HG03521 (cell line): Measurements from ENCODE around the gene USP38.
"Not testable (repeated sequence)": the region's sequence is repeated elsewhere in the genome, so short reads cannot be mapped to it uniquely, and the experiment has no call there.

Source experiments
- ATAC-seq: cut with Tn5 transposase; IDR thresholded peaks from one replicate; pipeline ENCODE4 v1.9.1; 2021; ENCODE audit warnings: mild to moderate bottlenecking, moderate library complexity; ENCODE audit not compliant: unreplicated experiment

Gene USP38

DNA sequence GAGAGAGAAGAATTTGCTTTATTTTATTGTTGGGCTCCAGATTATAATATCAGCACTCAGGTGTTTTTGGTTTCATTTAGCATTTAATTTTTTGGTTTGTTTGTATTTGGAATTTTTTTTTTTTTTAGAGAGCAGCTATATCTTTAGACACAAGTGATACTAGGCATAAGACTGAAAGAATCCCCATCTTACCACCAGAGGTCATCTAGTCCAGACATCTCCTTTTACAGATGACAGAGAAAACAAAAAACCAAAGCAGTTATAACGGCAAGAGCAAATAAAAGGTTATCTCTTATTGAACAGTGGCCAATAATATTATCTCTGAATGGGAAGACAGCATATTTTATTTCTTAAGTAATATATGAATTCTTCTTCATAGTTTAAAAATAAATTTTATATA, 22.8 kb downstream of the USP38 start:
- ATAC-seq = no peak

DNA sequence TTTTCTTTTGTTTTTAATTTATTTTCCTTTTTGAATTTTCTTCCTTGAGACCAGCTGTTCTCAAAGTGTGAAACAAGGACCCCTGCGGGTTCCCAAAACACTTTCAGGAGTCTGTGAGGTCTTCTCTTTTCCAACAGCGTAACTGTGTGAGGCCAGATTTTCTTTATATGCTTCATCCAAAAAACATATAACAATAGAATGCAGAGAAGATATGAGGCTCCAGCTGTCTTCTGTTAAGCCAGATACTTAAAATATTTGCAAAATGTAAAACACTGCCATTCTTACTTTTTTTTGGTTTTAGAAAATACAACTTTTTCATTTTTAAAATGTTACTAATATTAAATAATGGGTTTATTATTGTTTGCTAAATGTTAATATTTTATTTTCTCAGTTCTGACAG, 27.8 kb downstream of the USP38 start:
- no peak for ATAC-seq

DNA sequence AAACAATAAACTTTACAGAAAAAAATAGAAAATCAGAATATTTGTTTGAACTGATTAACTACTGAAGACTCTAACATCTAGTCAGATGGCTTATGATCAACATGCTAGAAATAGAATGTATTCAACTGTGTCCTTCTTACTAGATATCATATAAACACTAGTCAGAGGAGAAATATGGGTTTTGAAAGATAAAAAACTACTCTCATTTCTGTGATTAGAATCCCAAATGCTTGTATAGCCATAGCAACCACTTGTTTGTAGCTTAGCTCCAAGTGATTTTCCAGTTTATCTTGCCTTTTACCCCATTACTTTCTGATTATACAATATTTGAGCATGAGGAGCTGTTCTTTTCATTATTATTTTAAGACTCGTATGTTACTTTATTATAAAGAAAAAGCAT, 31.2 kb downstream of the USP38 start:
- no peak for ATAC-seq

DNA sequence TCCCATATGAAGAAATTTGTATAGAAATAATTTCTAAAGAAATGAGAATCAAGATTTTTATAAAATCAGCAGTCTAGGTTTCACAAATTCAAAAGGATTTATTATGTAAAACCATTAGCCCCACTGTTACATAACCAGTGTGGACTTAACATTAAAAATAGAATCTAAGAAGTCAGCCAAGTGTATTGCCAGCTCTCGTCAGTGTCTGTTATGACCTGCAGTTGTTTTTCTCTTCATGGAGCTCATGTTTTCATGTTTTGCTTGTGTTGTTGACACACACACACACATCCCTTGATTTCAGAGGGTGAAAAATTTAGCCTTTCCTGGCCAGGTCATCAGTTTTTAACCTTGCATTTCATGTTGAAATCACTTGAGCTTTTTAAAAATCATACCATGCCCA, 39.5 kb downstream of the USP38 start:
- no peak for ATAC-seq

DNA sequence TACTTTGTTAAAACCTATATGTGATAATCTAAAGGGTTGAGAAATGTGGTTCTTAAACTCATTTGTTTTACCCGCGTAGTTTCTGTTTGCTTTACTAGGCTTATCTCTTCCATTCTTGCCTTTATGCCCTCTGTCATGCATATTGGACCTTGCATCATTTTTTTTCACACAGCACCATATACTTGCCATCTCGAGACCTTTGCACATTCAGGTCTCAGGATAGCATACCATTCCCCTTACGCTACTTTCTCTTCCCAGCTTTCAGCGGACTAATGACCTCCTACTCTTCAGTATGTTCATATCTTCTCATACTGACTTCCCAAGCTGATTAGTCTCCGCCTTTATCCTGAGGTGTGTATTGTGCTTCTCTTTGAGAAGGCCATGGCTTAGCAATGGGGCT, 40.5 kb downstream of the USP38 start:
- ATAC-seq = no peak

DNA sequence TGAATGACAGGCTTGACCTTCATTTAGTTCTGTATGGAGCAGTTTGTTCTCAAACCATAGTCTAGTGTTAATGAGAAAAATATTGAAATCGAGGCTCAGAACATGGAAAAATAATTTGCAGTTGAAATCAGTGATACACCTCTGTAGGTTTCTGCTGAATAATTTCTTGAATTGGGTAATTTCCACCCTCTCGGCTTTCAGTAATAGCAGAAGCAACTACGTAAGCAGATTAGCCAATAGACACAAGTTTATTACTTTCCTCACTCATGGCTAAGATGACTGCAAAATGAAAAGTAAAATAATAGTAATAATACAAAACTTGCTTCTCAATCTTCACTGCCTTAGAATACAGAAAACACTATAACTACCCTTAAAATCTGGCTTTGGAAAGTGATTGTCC, 46.0 kb downstream of the USP38 start:
- ATAC-seq = no peak

DNA sequence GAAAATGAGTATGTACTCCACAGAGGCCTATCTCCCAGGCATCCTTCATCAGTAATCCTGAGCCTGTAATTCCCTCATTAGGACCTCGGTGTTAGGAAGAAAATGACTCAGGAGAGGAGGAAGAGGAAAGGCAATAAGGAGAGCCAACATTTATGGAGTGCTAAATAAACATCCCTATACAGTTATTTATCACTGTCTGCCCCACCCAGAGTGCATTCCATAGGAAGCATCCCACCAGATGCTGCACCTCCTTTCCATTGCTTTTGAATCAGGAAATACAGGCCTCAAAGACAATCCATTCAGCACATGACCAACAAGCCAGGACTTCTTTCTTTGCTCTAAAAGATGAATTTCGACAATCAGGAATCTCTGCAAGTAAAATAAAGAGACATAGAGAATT, 47.6 kb downstream of the USP38 start:
- no peak for ATAC-seq

DNA sequence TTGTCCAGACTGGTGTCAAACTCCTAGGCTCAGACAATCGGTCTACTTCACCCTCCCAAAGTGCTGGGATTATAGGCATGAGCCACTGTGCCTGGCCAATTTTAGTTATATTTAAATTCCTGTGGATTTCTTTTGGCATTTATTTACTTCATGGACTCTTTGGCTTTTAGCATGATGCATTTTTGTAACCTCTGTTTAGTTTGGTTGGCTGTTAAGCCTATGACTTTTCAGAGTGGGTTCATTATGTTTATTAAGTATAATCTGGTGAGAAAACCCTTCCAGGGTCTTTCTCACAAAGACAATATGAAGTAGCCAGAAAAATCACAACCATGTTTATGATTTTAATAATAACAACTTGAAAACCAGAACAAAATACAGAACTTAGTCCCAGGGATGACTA, 49.4 kb downstream of the USP38 start:
- ATAC-seq = no peak

DNA sequence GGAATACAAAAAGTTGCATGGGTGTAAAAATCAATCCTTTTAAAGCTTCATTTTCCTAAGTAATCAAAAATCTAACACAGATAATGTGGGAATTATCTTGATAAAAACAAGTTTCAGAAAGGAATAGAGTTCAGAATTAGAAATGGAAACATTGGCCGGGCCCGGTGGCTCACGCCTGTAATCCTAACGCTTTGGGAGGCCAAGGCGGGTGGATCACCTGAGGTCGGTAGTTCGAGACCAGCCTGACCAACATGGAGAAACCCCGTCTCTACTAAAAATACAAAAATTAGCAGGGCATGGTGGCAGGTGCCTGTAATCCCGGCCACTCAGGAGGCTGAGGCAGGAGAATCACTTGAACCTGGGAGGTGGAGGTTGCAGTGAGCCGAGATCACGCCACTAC, 52.5 kb downstream of the USP38 start:
- ATAC-seq = not testable (repeated sequence)

DNA sequence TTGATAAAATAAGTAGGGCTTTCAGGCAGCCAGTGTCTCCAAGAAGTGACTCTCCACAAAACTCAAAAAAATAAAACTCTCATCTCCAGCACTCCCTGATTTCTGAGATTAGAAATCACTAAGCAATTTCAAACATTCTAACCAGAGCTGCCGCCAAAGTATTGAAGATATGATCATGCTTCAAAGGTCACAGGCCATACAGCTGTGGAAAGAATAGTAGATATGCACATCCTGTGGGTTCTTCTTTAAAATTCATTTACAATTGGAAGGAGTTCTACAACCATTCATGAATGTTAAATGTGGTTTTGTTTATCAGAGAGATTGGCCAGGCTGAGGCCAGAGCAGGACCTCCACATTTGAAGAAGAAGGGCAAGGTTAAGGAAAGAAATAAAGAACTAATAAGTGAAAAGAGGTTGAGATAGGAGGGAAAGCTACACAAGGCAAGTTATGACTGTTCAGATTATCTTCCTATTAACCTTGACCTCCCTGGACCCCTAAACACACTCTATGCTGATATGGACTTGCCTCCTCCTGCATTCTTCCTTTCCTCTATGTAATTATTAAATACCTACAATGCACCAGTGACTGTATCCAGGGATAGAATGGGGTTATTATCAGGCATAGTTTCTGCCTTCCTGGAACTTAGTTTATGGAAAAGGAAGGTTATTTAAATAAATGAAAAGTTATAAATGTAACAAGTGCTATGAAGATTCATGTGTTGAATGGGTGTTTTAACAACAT, 56.4 kb downstream of the USP38 start:
- ATAC-seq = no peak

DNA sequence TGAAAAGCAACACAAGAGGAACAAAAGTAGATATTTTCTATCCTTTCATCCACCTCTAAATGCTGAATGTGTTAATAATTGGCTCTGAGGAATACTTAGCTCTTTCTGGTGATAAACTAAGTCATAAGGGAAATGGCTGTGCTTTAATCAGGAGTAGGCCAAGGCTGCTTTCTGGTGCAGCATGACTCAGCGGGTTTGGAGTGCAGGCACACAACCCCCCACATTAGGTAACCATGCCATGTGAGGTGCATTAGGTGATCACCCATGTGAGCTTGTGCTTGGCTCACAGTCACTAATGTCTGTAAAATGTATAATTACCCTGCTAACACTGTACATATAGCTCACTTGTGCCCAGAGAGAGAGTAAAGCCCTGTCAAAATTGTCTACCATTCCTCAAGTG, 57.2 kb downstream of the USP38 start:
- ATAC-seq = no peak

DNA sequence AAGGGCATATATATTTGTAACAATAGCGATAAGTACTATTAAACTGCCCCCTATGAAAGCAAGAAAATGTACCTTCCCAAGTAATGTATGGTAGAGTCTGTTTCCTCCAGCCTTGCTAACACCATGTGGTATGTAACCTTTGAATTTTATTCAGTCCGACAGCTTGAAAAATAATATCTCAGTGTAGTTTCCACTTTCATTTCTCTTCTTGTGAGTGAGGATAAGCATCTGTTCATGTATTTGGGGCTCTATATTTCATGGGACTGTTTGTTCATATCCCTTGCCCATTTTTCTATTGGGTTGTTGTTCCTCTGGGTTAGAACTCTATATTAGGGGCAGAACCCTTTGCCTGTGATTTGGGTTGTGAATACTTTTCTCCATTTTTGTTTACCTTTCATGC, 58.3 kb downstream of the USP38 start:
- ATAC-seq = no peak

DNA sequence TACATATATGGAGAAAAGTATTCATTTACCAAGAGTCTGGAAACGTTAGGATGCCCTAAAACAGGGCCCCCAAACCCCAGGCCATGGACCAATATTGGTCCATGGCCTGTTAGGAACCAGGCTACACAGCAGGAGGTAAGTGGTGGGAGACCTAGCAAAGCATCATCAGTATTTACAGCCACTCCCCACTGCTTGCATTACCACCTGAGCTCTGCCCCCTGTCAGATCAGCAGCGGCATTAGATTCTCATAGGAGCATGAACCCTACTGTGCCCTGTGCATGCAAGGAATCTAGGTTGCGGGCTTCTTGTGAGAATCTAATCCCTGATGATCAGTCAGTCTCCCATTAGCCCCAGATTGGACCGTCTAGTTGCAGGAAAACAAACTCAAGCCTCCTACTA, 62.3 kb downstream of the USP38 start:
- ATAC-seq = no peak

DNA sequence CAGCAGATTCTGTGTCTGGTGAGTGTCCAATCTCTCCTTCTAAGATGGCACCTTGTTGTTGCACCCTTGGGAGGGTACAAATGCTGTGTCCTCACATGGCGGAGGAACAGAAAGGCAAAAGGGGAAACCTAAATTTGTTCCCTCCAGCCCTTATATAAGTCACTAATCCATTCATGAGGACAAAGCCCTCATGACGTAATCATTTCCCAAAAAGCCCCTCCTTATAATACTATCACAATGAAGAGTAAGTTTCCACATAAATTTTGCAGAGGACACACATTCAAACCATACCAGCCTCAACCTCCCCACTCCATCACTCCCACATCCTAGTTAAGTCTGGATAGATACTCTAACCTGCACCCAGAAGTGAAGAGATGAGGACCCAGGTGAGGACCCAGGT, 63.1 kb downstream of the USP38 start:
- ATAC-seq = no peak

DNA sequence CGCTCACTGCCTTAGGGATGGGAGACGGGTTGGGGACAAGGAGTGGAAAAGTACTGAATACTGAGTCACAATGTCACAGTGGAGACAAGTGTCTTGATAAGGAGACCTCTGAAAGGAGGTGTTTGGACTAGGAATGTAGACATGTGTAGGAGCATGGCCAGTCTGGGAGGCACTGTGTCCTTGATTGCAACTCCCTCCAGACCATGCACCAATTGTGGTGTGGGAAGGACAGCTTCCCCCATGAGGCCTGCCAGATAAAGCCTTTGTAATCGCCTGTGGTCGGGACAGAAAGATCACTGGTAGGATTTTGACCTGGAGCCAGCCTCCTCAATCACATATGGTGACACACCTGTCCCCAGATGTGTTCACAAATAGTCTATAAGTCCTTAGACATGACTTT, 64.1 kb downstream of the USP38 start:
- ATAC-seq = no peak

DNA sequence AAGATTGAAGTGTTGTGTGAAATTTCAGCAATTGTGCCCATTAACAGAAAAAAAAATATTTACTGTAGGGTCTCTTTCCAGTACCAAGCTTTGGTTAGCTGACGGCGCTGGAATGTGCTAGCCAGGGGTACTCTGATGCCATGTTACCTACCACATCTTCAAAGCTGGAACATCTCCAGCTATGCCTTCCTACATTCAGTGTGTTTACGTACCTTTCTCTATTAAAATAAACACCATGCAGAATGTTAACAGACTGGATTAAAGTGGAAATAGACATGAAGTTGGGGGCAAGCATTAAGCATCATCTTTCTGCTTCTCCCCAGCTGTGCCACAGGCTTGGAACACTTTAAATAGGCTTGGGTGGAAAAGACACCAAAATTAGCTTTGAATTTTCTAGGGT, 65.9 kb downstream of the USP38 start:
- no peak for ATAC-seq

DNA sequence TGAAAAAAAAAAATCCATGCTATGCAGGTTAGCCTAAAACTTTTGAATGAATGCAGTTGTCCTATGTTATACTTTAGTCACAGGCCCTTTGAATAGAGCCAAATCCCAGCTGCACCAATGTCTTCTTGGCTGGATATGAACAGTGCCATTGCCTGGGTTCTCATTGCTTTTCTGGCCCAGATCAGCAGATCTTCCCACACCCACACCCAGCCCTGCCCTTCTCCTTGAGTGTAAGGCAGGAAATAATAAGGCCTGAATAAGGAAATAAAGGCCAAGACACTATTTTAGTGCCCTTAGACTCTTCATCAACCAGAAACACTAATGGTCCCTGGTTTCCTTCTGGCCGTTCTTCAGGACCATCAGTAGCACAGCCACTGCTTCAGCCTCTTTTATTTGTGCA, 66.6 kb downstream of the USP38 start:
- ATAC-seq = no peak

DNA sequence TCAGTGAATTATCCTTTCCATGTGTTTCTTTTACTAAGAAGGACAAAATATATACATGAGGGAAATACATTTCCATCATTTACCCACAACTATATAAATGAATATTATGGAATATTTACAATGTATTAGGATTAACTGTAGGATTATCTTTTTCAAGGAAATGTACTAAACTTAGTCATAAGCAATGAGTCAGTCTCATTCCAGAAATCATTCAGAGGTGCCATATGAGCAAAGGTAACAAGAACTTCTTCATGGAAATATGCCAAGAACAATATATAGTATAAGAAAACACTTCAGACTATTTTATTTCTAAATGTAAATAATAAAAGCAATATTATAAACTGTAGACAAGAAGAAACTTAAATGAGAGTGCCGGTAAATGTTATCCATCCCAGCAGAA, 67.1 kb downstream of the USP38 start:
- ATAC-seq = no peak

DNA sequence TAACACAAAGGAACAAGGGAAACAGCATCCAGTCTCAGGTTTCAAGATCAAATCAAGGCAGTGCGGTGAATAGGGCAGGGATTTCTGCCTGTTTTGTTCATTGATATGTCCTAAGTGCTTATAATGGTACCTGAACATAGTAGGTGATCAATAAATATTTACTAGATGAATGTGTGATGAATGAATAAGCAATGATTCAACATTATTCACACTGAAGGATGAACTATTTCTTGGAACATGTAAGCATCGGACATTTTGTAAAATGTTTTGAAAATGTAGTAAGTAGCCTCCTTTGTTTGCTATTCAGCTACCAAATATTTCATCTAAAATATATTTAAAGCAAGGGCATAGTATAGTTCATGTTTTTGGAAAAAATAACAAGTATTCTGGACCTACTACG, 67.8 kb downstream of the USP38 start:
- no peak for ATAC-seq

DNA sequence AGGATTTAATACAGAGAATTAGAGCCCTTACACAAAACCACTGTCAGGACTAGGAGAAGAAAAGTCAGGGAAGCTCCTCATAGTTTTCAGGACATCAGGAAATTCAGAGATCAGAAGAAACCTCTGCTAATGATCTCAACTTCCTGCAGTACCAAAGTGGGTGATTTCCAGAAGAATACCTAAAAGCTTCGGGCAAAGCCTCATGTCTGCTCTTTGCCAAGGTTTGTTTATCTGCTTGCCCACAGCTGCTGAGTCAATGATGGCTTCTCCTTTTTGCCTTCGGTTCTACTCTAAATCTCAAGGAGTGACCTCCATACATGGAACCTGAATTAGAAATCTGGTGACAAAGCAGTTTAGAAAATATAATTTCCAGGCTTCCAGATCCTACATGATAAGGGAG, 68.4 kb downstream of the USP38 start:
- no peak for ATAC-seq

DNA sequence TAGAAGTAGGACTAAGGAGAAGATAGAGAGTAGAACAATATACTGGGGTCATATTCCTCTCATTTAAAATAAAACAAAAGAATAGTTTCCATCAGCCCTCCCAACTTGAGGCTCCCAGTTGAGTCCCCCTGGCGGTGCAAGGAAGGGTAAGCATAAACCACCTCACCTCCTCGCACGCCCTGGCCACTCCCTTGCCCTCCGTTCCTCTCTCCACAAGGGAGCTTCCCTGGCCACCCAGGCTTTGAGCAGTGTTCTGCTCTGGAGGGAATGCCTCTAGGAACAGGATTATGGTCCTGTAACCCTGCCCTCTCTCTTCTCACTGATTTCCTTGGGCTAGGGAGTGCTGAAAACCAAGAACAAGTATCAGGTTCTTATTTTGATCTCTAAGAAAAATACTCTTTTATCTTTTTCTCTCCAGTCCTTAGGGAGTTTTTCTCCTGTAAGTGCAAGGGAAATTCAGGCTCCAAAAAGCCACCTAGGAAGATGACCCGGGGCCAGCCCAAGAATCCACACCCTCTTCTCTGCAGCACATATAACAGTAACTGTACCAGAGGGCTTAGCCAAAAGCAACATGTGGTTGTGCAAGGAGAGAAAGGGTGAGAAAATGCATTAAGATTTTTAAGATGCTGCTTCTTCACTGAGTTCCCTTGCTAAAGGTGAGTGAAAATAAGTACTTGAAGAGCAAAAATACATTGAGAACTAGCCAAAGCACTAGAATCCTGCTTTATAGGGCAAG, 69.9 kb downstream of the USP38 start:
- ATAC-seq = no peak

DNA sequence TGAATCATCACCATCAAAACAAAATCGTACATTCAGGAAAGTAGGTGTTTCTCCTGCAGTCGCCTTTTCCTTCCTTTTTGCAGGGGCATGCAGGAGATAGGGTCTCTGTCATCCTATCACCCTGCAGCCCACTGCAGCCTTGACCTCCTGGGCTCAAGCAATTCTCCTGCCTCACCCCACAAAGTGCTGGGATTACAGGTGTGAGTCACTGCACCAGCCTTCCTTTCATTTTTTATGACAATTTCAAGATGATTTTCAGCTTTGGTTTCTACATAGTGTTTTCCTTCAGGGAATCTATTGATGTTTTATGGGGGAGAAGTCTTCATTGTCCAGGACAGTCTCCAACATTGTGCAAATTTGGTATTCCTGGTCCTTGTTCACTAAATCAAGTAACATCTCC, 71.7 kb downstream of the USP38 start:
- no peak for ATAC-seq

DNA sequence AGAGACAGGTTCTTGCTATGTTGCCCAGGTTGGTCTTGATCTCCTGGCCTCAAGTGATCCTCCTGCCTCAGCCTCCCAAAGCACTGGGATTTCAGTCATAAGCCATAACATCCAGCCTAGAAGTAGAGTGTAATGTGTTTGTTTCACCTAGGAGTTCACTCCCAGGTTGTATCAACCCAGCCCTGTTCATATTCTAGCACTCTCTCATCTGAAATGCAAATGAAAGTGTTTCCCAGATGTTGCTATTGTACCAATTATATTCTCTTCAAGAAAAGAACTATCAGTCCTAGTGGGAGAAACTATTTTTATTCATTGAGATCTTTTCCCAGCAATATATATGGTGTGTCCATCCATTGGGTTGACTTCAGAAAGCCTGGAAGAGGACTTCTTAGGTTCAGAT, 72.6 kb downstream of the USP38 start:
- no peak for ATAC-seq
